AG10803 (cell line): ENCODE measurements around the gene WBP11.

ENCODE experiments used
- DNase-seq: peaks from one replicate; pipeline ENCODE4 v3.0.0; 2010; ENCODE audit warnings: low read depth
- H3K4me3 ChIP-seq: 2 replicates; pipeline ENCODE4 v1.5.1; 2011; ENCODE audit warnings: mild to moderate bottlenecking, low read length, control low read depth
- CTCF ChIP-seq: conservative IDR thresholded peaks from 2 replicates; pipeline ENCODE4 v1.5.1; 2011; ENCODE audit warnings: mild to moderate bottlenecking, low read length, control low read depth, inconsistent platforms

The WBP11 gene

DNA sequence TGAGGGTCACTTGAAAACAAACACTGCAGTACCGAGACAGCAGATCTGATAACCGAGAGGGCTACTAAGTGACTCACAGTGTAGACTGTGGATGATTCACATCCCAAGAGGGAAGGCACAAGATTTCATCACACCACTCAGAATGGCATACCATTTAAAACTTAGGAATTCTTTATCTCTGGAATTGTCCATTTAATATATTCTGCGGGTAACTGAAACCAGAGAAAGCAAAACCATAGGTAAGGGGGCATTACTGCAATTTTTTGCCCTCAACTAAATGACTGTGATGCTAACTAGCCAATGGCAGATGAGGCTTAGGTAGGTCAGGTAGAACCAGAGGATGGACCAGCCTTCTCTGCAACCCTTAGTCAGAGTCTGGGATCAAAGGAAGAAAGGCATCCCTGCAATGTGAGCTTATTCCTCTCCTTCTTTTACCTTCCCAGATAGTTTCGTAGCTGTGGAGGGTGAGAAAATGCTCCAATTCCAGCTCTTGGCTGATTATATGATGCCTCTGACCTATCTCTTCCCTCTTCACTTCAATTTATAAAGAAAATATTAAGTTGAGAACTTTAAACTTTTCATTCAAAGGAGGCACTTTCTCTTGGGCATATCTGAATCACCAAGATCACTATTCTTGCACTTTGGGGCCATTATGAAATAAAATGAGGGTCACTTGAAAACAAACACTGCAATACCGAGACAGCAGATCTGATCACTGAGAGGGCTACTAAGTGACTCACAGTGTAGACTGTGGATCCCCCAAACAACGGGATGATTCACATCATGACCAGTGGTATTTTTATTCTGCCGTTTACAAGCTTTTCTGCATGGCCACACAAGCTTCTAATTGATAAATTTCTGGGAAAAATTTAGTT is 33.3 kb upstream of the WBP11 start:
- TF ChIP-seq CTCF, result no peak
- peak; percentile 76 for DNase-seq
- peak overlapping the region; percentile 7 for H3K4me3 ChIP-seq

- no peak for TF ChIP-seq CTCF
- H3K4me3 ChIP-seq, result no peak overlapping the region
- DNase-seq, result no peak
These were observed 31.2 kb upstream of the WBP11 start for GRCh38 chr12:14834509-14834908.

- H3K4me3 ChIP-seq, result no peak overlapping the region
- DNase-seq, result peak; percentile 17
- TF ChIP-seq CTCF, result no peak
These were observed 30.7 kb upstream of the WBP11 start for GRCh38 chr12:14833952-14834351.

DNA sequence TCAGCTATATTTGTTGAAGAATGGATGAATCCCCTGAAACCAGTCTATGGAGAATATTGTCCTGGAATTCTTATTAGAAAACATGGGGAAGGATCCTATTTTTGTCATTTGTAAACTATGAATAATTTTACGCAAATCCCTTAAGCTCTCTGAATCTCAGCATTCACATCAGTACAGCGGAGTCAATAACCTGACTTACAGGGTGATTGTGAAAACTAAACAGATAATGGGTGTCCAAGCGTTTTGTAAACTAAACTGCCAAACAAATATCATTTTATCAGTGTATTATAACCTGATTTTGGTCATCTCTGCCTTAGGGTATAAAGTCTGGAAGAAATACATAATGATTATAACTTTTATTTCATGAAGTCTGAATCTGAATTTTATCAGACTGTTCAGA is 30.1 kb upstream of the WBP11 start:
- H3K4me3 ChIP-seq, result no peak overlapping the region
- TF ChIP-seq CTCF, result no peak
- DNase-seq, result no peak

DNA sequence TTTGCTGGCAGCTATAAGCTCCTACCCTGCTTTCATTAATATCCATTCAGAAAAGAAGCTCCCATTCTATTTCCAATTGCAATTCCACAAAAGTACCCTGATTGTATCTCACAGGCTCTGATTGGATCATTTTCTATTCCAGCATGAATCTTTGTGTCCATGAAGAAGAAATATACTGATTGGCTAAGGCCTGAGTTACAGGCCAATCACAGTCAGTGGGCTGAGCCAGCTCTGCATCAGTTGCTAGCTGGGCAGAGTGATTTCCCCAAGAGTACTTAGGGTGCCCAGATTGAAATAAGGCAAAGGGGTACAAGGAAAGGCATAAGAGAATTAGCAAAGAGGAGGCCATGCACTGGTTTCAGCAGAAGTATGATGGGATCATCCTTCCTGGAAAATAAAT is 25.6 kb upstream of the WBP11 start:
- DNase-seq, result peak; percentile 12
- TF ChIP-seq CTCF, result no peak
- H3K4me3 ChIP-seq, result no peak overlapping the region

- DNase-seq, result no peak
- TF ChIP-seq CTCF, result no peak
- no peak overlapping the region for H3K4me3 ChIP-seq
These were observed 23.8 kb upstream of the WBP11 start for GRCh38 chr12:14827043-14827442.

GRCh38 chr12:14826491-14826890 is 23.2 kb upstream of the WBP11 start:
- H3K4me3 ChIP-seq, result no peak overlapping the region
- TF ChIP-seq CTCF, result no peak
- DNase-seq, result no peak
